Inflammatory macrophage (primary cell): ENCODE measurements around the gene CCDC127.

Source experiments
- DNase-seq, 2 donors: peaks; one replicate each; pipeline ENCODE4 v3.0.0-alpha.2; 2020 to 2022

Gene CCDC127

GRCh38 chr5:189486-189885 lies 28.5 kb downstream of the CCDC127 start:
- DNase-seq: no peak

GRCh38 chr5:188488-189481 lies 29.2 kb downstream of the CCDC127 start:
- peak; percentile 77 to 79 for DNase-seq

GRCh38 chr5:187617-188451 lies 30.1 kb downstream of the CCDC127 start:
- no peak for DNase-seq

GRCh38 chr5:187042-187431 lies 30.9 kb downstream of the CCDC127 start:
- DNase-seq: no peak

- DNase-seq: no peak
These were observed 31.6 kb downstream of the CCDC127 start for GRCh38 chr5:186091-187041.

- DNase-seq: no peak
These were observed 32.6 kb downstream of the CCDC127 start for GRCh38 chr5:185095-186070.

- no peak for DNase-seq
These were observed 33.5 kb downstream of the CCDC127 start for GRCh38 chr5:184471-184870.

GRCh38 chr5:182126-182525 lies 35.8 kb downstream of the CCDC127 start:
- no peak for DNase-seq

GRCh38 chr5:181566-181965 lies 36.4 kb downstream of the CCDC127 start:
- DNase-seq: no peak

GRCh38 chr5:181160-181559 lies 36.8 kb downstream of the CCDC127 start:
- DNase-seq: no peak

- DNase-seq: no peak
These were observed 37.6 kb downstream of the CCDC127 start for GRCh38 chr5:180286-180918.

GRCh38 chr5:179401-179800 lies 38.6 kb downstream of the CCDC127 start:
- DNase-seq: no peak

- no peak for DNase-seq
These were observed 39.8 kb downstream of the CCDC127 start for GRCh38 chr5:178110-178509.

GRCh38 chr5:176296-176823 lies 41.6 kb downstream of the CCDC127 start:
- no peak for DNase-seq

- no peak for DNase-seq
These were observed 43.0 kb downstream of the CCDC127 start for GRCh38 chr5:174876-175465.

GRCh38 chr5:174291-174600 lies 43.7 kb downstream of the CCDC127 start:
- DNase-seq: no peak

- DNase-seq: no peak
These were observed 44.3 kb downstream of the CCDC127 start for GRCh38 chr5:173392-174290.

- DNase-seq: no peak
These were observed 45.1 kb downstream of the CCDC127 start for GRCh38 chr5:172841-173251.

GRCh38 chr5:172421-172820 lies 45.5 kb downstream of the CCDC127 start:
- DNase-seq: no peak
